ENCODE measurements around the gene FMN1. TPM values are rescaled to one million over a fixed set of nuclear protein-coding genes. Genes with fewer than 3 reads are reported as not detected.
"Not testable (repeated sequence)": the region's sequence is repeated elsewhere in the genome, so short reads cannot be mapped to it uniquely, and the experiment has no call there.

The FMN1 gene
- polyA plus RNA-seq, 3 donors = 0.55 to 1.1 (median 1.0) TPM

- no peak overlapping the region for H3K27ac ChIP-seq (ENCODE audit: low read depth, low read length)
Measured at GRCh38 chr15:32849769-32850668, 344.5 kb downstream of the FMN1 start.

GRCh38 chr15:32846671-32847070, 347.8 kb downstream of the FMN1 start:
- not testable (repeated sequence) for H3K27ac ChIP-seq (ENCODE audit: low read depth, low read length)
- 86 to 92% (median 89%) methylated on average over 2 of the region's 2 CpGs for WGBS, 3 donors

More at GRCh38 chr15:32849769-32850668, 344.5 kb downstream of the FMN1 start:
- 82 to 83% (median 82%) methylated on average over 11 of the region's 11 CpGs for WGBS, 3 donors

GRCh38 chr15:32844118-32844711, 350.3 kb downstream of the FMN1 start:
- no peak overlapping the region for H3K27ac ChIP-seq (ENCODE audit: low read depth, low read length)
- WGBS, 3 donors = 71 to 84% (median 73%) methylated on average over 2 of the region's 2 CpGs

GRCh38 chr15:32843219-32843815, 351.2 kb downstream of the FMN1 start:
- 68 to 77% (median 70%) methylated on average over 6 of the region's 6 CpGs for WGBS, 3 donors
- H3K27ac ChIP-seq (ENCODE audit: low read depth, low read length) = no peak overlapping the region

GRCh38 chr15:32842081-32842480, 352.4 kb downstream of the FMN1 start:
- WGBS, 3 donors = 75 to 85% (median 79%) methylated on average over 6 of the region's 6 CpGs
- H3K27ac ChIP-seq (ENCODE audit: low read depth, low read length) = no peak overlapping the region

GRCh38 chr15:32840507-32841245, 353.8 kb downstream of the FMN1 start:
- no peak overlapping the region for H3K27ac ChIP-seq (ENCODE audit: low read depth, low read length)
- 42 to 57% (median 44%) methylated on average over 6 of the region's 6 CpGs for WGBS, 3 donors

- WGBS, 3 donors = 48 to 61% (median 55%) methylated on average over 8 of the region's 8 CpGs
Measured at GRCh38 chr15:32838820-32839219, 355.7 kb downstream of the FMN1 start.

GRCh38 chr15:32838338-32838737, 356.2 kb downstream of the FMN1 start:
- no peak overlapping the region for H3K27ac ChIP-seq (ENCODE audit: low read depth, low read length)
- 59 to 77% (median 74%) methylated on average over 7 of the region's 7 CpGs for WGBS, 3 donors

More at GRCh38 chr15:32838820-32839219, 355.7 kb downstream of the FMN1 start:
- no peak overlapping the region for H3K27ac ChIP-seq (ENCODE audit: low read depth, low read length)

- 81 to 90% (median 86%) methylated on average over 8 of the region's 8 CpGs for WGBS, 3 donors
- no peak overlapping the region for H3K27ac ChIP-seq (ENCODE audit: low read depth, low read length)
Measured at GRCh38 chr15:32837935-32838334, 356.6 kb downstream of the FMN1 start.

GRCh38 chr15:32834156-32834555, 360.4 kb downstream of the FMN1 start:
- 28 to 73% (median 53%) methylated on average over 1 of the region's 1 CpG for WGBS, 3 donors
- no peak overlapping the region for H3K27ac ChIP-seq (ENCODE audit: low read depth, low read length)

- H3K27ac ChIP-seq (ENCODE audit: low read depth, low read length) = no peak overlapping the region
- WGBS, 3 donors = 84 to 100% (median 89%) methylated on average over 1 of the region's 1 CpG
Measured at GRCh38 chr15:32833379-32833821, 361.1 kb downstream of the FMN1 start.

GRCh38 chr15:32831485-32831884, 363.0 kb downstream of the FMN1 start:
- H3K27ac ChIP-seq (ENCODE audit: low read depth, low read length) = no peak overlapping the region
- 71 to 94% (median 71%) methylated on average over 1 of the region's 1 CpG for WGBS, 3 donors

- WGBS, 3 donors = 88 to 92% (median 90%) methylated on average over 1 of the region's 1 CpG
Measured at GRCh38 chr15:32830241-32830640, 364.3 kb downstream of the FMN1 start.

GRCh38 chr15:32829436-32829835, 365.1 kb downstream of the FMN1 start:
- H3K27ac ChIP-seq (ENCODE audit: low read depth, low read length) = no peak overlapping the region
- WGBS, 3 donors = 92 to 96% (median 94%) methylated on average over 2 of the region's 2 CpGs

More at GRCh38 chr15:32830241-32830640, 364.3 kb downstream of the FMN1 start:
- H3K27ac ChIP-seq (ENCODE audit: low read depth, low read length) = no peak overlapping the region

GRCh38 chr15:32828507-32829186, 365.9 kb downstream of the FMN1 start:
- 58 to 73% (median 60%) methylated on average over 6 of the region's 6 CpGs for WGBS, 3 donors
- H3K27ac ChIP-seq (ENCODE audit: low read depth, low read length) = no peak overlapping the region

- no peak overlapping the region for H3K27ac ChIP-seq (ENCODE audit: low read depth, low read length)
- WGBS, 3 donors = 84 to 93% (median 87%) methylated on average over 5 of the region's 5 CpGs
Measured at GRCh38 chr15:32826685-32827084, 367.8 kb downstream of the FMN1 start.

- WGBS, 3 donors = 74 to 90% (median 76%) methylated on average over 4 of the region's 4 CpGs
- H3K27ac ChIP-seq (ENCODE audit: low read depth, low read length) = no peak overlapping the region
Measured at GRCh38 chr15:32825219-32825618, 369.3 kb downstream of the FMN1 start.

GRCh38 chr15:32824777-32825176, 369.7 kb downstream of the FMN1 start:
- WGBS, 3 donors = 74 to 90% (median 81%) methylated on average over 5 of the region's 5 CpGs
- H3K27ac ChIP-seq (ENCODE audit: low read depth, low read length) = no peak overlapping the region

All from adipose tissue (tissue), 3 donors.